GM21825 (cell line): Measurements from ENCODE around the gene HCRTR1.

Experiments
- ATAC-seq: cut with Tn5 transposase; IDR thresholded peaks from one replicate; pipeline ENCODE4 v1.9.1; 2021; ENCODE audit warnings: mild to moderate bottlenecking, moderate library complexity; ENCODE audit not compliant: unreplicated experiment

HCRTR1 gene

DNA sequence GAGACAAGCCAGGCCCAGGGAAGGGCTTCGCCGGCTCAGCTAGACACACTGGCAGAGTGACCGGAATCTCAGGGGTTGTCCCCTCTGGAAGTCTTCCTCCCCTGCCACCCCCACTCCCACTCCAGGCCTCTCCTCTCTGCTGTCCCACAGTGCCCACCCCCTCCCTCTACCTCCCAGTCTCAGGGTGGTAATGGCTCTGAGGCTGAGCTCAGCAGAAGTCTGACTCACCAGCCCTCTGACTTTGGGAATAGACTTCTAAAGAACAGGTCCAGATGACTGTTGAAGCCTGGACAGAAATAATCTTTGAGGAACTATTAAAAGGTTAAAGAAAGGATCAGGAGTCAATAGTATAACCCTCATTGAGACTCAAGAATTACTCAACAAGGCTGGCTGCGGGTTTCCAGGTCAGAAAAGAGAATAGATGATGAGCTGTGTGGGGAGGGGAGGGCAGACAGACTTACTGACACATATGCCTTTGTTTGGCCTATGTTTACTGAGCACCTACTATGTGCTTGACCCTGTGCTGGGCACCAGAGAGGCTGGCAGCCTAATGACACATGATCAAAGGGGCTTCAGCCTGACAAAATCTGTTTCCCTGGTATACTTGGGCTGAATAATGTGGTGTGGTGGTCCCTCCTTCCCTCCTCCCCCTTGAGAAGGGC, 8.2 kb downstream of the HCRTR1 start:
- no peak for ATAC-seq

DNA sequence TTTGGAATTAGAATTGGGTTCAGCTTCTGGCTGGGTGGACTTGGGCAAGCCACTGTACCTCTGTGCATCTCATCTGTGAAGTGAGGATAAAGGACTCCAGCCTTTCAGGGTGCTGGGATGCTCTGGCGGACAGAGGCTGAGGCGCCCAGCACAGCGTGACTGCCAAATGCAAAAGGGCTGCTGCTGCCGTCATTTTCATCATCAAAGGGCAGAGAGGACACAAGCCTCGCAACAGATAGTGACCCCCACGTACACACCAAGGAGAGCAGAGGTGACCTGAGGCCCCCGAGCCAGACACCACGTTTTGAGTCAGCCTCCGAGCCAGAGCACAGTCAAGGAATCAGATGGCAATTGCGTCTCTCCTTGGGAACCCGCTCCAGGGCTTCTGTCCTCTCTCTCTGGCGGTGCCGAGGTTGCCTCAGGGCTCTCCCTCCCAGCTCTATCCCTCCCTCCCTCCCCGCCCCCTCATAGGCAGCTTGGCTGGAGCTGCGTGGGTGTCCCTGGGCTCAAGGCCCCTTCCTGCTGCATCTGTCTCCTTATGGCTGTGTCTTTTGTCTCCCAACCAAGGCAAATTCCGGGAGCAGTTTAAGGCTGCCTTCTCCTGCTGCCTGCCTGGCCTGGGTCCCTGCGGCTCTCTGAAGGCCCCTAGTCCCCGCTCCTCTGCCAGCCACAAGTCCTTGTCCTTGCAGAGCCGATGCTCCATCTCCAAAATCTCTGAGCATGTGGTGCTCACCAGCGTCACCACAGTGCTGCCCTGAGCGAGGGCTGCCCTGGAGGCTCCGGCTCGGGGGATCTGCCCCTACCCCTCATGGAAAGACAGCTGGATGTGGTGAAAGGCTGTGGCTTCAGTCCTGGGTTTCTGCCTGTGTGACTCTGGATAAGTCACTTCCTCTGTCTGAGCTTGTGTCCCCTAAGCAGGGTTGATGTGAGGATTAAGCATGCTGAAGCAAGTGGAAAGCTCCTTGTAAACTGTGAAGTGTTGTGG, 9.0 kb downstream of the HCRTR1 start:
- no peak for ATAC-seq

- ATAC-seq, result no peak
Observed at GRCh38 chr1:31627301-31627929, 9.9 kb downstream of the HCRTR1 start.

DNA sequence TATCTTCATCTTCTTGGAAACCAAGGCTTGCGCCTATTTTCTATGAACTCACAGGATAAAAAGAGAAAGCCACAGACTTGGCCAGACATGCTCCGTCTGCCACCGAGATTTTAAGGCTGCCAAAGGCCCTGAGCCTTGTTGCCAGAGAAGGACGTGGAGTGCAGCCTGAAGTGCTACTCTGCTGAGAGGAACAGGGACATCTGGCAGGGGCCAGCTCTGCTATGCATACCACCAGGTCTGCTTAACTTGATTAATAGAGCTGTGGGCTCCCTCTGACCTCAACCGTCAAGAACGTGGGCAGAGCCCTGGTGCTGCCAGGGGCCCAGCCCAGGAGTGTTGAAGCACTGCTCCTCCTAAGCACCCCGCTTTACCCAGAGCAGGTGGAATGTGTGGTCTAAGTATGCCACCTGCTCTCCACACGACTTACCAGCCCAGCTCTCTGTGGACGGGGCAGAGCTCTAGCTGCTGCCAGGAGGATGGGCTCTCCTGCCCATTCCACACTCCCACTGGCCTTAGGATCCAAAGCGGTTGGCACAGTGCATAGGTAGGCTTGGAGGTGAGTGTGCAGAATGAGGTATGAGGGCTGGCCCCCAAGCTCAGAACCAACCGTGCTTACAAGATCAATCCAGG, 10.6 kb downstream of the HCRTR1 start:
- ATAC-seq, result no peak

DNA sequence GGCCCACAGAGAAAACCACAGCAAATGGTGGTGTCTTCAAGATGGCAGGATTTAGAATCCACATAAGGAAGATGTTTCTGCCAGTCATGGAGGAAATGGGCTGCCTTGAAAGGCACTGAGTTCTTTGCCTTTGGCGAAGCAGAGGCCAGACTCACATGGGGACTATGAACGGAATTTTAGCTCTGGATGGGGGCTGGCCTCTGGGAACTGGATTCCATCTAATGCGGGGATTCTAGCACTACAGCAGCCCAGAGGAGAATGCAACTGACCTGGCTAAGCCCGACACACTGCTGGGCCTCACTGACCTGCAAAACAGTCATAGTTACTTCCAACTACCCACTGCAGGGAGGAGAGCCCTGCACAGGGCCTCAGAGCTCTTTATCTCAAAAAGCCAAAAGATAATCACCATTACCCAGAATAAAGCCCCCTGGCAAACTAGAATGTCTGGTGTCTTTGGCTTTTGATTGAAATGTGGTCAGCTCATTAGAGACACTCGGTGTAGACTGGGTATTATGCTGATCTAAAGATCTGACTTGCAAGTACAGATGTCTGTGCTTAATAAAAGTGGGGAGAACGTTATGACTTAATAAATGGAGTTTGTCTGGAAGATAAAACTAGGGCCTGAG, 11.6 kb downstream of the HCRTR1 start:
- no peak for ATAC-seq

DNA sequence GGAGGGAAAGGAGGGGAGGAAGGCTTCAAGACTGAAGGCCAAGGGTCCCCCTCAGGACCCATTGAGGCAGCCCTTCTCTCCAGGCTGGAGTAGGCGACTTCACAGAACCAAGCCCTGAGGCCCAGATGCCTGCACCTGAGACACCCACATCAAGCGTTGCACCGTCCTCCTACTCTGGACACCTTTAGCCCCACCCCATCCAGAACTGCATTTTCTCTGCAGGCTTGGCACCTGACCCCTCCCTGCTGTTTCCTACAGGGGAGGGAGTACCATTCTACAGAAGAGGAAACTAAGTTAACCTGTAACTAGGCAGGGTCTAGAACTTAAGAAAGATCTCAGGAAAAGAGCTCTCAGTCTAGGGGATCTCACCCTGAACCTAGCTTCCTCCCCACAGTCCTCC, 15.2 kb downstream of the HCRTR1 start:
- ATAC-seq, result no peak

DNA sequence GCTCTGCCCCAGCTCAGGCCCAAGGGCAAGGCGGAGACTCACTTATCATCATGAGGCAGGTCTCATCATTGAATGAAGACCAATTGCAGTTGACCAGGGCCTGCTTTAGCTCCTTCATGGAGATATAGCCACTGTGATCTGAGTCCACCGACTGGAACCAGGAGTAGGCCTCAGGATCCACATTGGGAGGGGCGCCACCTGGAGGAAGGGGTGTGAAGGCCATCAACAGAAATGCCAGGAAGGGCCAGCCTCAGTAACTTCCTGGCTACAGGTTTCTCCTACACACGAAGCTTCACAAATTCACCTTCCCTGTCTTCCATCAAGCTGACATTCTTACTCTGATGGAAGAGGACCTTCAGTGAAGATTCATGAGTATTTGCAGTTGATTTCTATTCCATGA, 15.6 kb downstream of the HCRTR1 start:
- no peak for ATAC-seq

GRCh38 chr1:31637915-31638673, 20.6 kb downstream of the HCRTR1 start:
- no peak for ATAC-seq

DNA sequence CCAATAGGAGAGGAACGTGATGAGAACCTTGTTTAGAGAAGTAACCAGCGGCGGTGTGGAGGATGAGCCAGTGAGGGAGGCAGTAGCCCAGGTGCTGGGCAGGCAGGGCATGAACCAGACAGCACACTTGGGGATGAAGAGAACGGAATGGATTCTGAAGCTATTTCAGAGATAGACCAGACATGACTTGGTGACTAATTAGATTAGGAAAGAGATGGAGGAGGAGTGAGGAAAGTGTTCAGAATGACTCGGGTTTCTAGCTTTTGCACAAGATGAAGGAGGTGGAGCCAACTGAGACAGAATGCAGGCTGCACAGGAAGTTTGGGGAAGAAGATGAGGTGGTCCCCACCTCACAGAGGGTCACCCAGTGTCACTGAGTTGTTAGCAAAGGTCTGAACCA, 22.1 kb downstream of the HCRTR1 start:
- ATAC-seq, result no peak

- no peak for ATAC-seq
Observed at GRCh38 chr1:31640179-31640578, 22.7 kb downstream of the HCRTR1 start.

- ATAC-seq, result no peak
Observed at GRCh38 chr1:31640964-31641363, 23.5 kb downstream of the HCRTR1 start.

DNA sequence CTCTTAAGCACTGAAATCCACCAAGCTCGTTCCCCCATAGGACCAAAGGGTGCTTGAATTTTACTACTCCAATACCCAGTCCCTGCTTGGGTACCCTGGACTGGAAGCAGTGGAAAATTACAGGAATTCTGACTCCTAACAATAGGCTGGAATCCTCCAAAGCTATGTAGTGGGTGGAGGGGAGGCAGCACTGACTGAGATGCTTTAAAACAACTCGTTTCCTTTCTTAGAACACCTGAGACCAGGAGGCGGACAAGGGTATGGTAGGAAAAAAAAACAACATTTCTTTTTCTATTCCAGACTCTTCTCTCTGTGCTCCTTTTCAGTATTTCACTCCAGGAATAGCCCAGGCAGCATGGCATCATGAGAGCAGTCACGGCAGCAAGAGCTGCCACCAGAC, 24.9 kb downstream of the HCRTR1 start:
- ATAC-seq, result no peak

GRCh38 chr1:31642897-31643296, 25.4 kb downstream of the HCRTR1 start:
- no peak for ATAC-seq

DNA sequence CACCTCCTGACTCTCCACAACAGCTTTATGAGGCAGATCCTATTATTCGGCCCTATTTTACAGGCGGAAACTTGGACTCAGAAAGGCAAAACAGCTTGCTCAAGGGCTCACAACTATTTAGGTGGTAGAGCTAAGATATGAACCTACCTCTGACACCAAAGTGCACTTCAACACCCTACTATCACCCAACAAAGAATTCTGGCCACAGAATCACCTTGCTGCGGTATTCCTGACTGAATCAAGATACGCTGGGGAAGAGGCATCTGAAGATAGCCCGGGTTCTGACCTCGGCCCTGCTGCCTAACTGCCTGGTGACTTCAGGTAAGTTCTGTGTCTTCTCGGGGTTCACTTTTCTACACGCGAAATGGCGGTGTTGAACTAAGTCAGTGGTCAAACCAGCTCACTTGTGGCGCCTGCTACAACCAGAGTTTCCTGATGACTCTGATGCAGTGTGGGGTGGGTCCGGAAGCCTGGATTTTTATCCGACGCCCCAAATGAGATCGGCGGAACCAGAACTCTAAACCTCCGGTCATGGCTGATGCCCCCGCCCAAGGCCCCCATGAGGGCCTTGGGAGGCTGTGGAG, 26.6 kb downstream of the HCRTR1 start:
- peak; percentile 2 for ATAC-seq

GRCh38 chr1:31644560-31645273, 27.2 kb downstream of the HCRTR1 start, which contains the start of gene PEF1:
Gene PEF1, minus strand, starts transcription at chr1:31644876. Its CDS starts 12 bp downstream, at chr1:31644864.
- ATAC-seq, result peak; percentile 84

- no peak for ATAC-seq
Observed at GRCh38 chr1:31645274-31645568, 27.7 kb downstream of the HCRTR1 start.

DNA sequence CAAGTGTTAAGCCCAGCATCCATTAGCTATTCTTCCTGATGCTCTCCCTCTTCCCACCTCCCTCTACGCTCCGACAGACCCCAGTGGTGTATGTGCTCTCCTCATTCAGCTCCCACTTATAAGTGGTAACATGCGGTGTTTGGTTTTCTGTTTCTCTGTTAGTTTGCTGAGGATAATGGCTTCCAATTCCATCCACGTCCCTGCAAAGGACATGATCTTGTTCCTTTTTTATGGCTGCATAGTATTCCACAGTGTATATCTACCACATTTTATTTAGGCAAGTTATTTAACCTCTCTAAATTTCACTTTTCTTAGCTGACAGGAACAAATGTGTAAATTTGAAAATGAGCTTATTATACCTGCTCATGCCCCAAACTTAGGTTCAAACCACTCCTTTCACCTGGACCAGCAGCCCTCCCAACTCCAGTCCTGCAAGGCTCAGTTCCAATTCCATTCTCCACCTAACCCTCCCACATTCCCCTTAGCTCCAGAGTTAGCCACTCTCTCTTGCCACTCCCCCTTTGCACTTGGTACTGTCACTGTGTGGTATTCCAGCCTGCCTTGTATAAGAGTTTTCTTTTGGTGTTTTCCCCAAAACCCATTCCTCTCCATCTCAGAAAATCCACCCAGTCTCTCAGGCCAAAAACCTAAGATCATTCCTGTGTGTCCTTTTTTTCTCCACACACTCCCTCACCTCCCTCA, 28.9 kb downstream of the HCRTR1 start:
- no peak for ATAC-seq

GRCh38 chr1:31647106-31647505, 29.6 kb downstream of the HCRTR1 start:
- ATAC-seq, result no peak

DNA sequence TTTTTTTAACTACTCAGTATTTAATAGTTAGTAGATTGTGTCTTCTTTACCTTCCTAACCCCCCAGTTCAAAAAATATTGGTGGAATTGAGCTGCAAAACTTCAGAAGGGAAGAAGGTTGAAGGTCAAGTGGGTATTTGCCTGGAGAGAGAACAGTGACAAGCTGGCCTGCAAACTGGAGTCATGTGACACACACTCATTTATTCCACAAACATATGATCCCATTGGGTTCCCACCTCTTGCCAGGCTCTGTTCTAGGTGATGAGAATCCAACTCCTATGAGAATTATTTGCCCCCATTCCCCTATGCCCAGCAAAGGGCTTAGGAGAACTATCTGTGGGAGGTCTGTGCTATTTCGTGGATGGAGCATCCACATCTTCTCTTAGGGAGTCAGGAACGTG, 30.7 kb downstream of the HCRTR1 start:
- no peak for ATAC-seq
